ENCODE measurements around the gene B3GAT1. TPM values are rescaled to one million over a fixed set of nuclear protein-coding genes. Genes with fewer than 3 reads are reported as not detected.
A peak's percentile ranks its signal among the peaks of the same experiment; 100 is the strongest.

B3GAT1 gene
- total RNA-seq, 1 donor from 2014 or later: 0.41 TPM

DNA sequence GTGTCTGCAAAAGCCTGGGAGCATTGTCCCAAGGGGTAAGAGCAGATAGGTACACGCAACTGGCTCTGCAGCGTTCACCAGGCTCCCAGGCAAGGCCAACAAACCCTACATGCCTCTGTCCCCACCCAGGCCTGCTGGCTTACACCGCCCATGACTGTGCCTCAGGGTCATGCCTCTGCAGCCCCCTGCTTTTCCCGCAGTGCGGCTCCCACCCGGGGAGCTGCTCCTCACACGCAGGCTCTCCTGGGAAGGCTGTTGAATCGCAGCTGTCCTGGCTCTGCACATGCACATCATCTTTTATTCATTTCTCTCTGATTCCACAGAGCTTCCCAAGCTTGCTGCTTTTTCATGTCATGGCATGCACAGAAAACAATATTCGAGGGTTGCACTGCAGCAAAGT lies 29.2 kb upstream of the B3GAT1 start:
- DNase-seq: no peak

DNA sequence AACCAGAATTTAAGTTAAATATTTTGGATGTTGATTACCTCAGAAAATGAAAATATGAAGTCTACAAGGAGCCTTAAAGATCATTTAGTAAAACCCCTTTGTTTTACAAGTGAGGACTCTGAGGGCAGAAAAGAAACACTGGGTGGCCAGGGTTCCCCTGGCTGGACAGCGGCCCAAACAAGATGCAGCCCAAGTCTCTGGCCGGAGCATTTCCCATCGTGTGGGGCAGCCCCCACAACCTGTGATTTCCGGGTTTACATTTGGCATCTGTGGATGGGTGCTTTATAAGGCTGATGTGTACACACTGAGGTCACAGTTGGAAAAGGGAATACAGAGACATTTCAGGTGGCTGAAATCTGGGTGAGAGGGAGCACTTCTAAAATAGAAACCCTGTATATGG lies 28.8 kb upstream of the B3GAT1 start:
- DNase-seq: no peak

DNA sequence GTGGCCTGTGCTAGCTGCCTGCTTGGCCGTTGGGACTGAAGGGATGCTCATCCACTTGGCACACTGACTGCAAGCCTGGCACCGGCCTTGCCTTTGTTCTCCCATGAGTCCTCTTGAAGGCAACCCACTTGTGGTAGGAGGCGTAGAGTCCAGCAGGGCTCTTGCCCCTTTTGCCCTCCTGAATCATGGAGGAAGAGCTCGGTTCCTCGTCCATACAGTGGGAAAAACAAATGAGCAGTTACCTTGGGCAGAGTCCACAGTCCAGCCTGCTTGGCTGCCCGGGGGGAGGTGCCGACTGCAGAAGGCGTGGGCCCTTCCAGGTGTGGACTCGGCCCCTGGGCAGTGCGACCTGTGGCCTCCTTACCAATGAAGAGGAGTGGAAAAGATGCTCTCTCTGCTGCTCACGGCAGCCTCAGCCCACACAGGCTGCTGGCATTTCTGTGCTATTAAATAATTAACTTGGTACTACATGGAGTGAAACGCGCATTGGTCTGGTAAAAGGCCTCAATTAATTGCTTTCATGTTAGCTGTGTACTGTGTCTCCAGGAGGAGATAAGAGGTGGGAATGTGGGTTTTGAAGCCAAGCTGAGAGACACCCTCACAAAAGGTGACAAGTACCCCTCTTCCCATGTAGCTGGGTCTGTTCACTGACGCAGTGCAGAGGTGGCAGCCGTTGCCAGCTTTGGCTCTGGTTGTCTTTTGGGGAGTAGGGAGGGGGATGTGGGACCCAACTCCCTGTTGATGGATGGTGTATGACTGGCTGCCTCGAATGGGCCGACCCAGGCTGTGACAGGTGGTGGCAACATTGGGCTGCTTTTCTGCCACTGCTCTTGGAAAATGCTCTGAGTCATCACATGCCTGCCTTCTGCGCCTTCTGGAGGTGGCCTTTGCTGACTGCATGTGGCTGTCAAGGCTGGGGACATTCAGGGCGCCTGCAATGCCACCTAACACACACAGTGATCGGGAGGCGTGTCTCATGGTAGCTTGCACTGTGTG lies 26.8 kb upstream of the B3GAT1 start:
- peak; percentile 2 for DNase-seq

DNA sequence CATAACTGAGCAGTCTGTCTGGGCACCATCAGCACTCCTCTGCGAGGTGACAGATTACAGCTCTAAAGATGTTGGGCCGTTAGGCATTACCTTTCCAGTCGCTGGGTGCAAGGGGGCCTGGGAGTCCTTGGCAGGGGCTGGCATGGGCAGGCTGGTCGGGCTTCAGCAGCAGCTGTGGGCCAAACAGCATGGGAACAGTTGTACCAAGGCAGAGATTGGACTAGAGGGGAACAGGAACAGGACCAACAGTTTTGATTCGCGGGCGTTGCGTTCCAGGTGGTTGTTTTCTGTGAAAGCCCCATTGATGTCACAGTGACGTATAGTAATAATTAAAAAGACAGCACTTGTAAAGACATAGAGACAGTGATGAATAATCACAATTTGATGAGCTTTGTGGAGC lies 25.8 kb upstream of the B3GAT1 start:
- DNase-seq: no peak

DNA sequence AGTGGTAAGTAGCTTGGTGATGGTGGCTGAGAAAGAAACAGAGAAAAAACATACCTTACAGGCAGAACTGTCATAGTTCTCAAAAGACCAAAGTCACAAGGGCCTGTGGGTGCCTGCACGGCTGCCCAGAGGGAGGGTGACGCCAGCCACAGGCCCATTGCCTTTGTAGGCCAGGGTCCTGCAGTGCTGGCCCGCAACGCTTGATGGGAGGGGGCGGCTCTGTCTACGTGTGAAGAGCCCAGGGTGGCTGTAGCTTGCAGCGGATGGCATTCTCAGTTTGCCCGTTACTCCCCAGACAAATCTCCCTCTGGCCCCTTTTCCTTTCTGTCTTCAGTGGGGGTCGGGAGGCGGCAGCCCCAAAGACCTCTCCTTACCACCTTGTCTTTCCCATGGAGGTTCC lies 24.7 kb upstream of the B3GAT1 start:
- no peak for DNase-seq

DNA sequence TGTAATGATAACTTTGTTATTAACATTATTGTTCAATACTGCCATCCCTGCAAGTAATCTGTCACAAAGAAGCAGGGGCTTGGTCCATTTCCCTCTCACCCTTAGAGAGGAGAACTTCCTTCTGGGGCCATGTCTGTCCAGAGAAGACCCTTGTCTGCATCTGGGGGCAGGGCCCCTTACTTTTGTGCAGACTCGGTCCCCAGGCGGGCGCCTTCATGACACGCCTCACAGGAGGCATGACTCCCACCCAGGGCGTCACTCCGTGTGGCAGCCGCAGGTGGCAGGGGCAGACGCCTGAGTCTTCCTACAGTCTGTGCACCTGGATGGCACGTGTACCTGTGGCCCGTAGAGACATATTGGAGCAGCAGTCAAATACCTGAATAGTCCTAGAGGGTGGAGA lies 21.8 kb upstream of the B3GAT1 start:
- no peak for DNase-seq

DNA sequence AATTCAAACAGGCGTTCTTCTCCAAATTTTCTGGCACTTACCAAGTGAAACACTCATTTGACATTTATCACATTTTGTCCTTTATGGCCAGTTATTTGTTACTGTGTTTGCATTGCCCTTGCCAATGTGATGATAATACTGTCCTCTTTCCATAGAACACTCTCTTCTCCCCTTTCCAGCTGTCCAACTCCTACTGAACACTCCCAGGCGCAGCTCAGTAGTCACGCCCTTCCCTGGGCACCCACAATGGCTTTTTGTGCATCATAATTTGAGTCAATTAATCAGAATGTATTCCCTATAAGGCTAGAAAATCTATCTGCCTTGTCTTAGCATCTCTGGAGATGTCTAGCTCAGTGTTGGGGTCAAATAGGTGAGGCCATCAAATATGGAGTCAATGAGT lies 21.2 kb upstream of the B3GAT1 start:
- DNase-seq: no peak

DNA sequence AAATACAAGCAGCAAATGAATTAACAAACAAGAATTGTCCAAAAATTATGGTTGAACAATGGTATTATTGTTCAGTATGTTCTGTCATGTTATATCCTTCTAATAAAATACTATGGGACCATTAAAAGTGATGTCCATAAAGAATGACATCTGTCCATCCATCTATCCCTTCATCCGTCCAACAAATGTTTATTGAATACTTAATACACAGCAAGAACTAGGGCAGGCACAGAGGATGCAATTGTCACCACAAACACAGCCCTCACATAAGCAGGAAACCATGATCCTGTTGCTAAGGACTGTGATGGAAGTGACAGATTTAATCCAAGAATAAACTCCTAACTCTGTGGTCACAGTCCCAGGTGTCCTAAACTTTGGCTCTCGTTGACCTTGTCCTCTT lies 20.7 kb upstream of the B3GAT1 start:
- DNase-seq: no peak

DNA sequence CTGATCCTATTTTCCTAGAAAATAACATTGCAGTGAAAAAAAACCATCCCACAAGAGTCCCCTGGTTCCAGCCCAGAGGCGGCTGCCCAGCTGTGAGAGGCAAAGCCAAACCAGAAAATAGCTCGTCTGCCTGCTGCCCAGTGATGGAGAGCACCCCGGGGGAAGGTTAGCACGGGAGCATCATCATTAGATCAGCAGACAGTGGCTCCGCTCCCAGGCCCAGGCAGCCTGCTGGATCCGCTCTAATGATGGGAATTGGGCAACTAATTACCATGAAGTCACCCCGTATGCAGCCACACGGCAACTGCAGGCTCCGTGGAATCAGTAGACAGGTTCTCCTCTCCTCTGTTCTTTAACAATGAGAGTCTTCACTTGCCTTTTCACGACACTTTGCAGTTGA lies 17.1 kb upstream of the B3GAT1 start:
- DNase-seq: no peak

DNA sequence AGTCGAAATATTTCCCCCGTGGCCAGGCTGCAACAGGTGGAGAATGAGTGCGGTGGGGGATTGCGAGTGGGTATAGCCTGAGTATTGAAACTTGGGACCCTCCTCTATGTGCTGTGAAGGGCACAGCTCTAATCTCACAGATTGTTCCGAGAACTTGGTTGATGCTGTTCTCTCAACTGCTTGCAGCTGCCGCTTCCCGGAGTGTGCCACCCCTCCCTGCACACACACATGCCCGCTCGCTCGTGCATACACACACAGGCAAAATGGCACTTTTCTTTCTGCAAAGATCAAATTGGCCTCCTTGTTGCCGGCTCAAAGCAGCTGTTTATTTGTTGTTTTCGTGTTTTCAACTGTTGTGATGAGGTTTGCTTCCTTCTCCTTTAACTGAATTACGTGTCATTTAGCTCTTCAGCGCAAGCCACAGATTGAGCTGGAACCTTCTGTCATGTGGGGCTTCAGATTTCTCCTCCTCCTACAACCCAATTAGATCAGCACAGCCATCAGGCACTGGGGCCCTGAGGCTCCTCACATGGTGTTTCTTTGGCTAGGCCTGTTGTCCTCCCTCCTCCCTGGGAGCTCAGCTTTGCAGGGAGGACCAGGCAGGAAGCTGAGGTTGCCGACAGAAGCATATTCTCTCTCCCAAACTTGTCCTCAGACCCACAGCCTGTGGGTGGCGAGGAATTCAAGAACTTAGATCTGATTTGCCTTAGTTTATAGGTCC lies 13.9 kb upstream of the B3GAT1 start:
- peak; percentile 14 for DNase-seq

DNA sequence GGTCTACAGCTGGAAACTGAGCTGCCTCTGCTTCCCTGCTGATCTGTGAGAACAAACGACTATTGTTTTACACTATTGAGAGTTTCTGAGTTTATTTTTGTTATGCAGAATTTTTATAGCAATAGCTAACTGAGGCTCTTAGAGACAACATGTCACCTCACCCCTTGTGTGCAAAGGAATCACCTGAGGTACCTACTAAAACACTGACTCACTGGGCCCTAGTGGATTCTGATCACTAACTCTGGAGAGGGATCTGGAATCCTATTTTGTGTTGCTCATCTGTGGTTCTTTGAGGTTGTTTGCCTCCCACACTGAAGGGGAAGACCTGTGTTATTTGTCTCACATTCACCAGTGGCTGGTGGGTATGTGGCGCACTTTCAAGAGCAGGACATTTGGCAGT lies 13.4 kb upstream of the B3GAT1 start:
- no peak for DNase-seq

DNA sequence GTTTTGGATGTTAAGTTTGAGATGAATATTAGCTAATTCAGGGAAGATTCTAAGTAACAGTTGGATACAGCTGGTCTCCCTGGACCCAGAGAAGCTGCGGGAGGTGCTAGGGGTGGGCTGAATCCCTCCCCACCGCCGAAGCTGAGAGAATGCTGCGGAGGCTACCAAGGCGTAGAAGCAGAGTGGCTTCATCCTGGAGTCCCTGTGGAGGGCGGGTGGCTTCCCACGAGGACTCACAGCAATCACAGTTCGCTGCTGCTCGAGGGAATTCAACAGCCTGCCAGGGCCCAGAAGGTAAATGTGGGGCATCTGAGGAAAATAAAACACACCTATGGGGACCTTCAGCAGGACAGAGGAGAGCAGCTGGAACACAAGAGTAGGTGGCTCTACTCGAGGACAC lies 11.1 kb upstream of the B3GAT1 start:
- DNase-seq: no peak

DNA sequence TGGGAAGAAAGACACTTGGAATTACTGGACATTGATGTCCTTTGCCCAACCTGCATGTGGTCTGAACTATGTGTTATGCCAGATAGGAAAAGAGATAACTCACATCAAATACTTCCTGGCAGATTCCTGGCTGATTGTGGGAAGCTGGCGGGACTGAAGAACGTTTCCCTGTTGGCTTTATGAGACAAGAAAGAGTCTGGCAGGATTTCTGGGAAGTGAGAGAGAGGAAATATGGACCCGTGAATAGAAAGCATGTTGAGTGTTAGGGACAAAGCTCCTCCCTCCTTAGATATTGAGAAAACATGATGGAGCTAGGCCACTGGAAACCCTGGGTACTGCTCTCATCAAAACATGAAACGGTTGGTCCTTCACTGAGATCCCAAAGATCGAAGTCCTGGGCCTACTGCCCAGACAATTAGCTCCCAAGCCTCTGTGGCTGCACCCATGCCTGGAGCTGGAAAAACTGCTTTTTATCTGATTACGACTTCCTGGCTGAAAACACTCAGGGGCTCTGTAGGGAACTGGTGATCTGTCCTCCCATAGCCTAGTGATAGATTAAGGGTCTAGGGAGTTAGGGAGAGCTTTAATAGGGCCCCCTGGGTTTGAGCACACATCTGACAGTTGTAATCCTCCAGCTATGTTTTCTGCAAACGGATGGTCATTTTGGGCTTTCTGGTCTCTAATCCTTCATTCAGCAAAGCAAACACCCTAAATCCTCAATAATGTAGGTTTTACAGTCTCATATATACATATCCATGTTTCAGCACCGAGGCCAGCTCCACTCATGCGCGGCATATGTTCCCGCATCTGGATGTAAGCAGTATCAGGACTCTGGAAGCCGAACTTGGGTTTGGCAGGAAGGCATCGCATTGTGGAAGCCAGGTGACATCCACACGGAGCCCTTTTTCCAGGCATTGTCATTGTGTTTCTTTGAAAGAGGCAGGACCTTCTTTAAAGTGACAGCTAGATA lies 6.1 kb upstream of the B3GAT1 start:
- peak; percentile 84 for DNase-seq

DNA sequence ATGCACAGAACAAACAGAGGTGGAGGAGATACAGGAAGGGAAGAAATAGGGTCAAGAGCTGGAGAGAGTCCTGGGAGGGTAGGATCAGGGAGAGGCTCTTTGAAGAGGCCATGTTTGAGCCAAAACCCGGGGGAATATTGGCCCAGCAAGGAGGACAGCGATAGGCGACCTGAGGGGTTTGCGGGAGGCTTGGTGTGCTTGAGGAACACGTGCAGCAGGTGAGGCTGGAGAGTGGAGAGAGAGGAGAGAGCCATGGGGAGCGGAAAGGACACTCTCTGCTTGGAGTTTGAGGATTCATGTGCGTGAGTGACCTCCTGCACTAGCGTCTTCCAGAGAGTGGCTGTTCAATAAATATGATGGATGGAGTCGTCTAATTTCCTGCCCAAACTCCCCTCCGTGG lies 4.7 kb upstream of the B3GAT1 start:
- DNase-seq: no peak

DNA sequence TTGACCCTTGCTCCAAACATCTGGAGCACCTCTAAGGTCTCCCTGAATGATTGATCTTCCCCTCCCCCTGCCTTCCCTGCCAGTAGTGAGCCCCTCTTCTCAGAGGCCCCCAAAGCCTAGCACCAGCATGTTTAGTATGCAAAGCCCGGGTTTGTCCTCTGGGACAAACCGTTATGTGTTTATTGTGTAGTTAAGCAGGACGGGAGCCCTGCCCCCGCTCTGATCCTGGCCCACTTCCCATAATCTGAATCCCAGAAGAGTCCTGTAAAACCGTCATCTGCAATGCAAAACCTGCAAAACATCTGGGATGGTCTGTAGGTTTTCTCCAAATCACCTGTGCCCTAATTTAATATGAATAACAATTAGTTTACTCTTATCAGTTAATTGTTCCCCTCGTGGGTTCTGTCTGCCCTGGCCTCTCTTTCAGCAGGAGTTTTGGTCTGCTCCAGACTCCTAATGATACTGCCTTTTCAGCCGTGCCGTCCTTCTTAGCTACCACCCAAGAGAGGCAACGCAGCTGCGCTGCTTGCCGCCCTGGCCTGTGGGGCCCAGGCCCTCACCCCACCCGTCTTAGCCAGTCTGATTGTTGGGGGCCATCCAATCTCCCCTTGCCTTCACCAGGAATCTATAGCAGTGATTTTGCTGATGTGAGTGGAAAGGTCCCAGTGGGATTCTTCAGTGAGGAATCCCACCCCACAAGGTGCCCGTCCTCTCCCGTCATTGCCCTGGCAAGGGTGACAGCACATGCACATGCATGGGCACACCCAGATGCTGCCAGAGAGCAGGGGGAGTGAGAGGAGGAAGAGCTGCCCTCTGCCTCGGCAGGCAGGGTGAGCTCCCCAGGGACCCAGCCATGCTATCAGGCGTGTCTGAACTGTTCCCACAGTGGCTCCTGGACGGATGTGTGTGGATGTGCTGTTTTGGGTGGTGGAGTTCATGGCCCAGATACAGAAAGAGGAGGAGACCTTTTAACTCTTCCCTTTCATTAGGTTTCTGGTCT lies 3.0 kb upstream of the B3GAT1 start:
- no peak for DNase-seq

DNA sequence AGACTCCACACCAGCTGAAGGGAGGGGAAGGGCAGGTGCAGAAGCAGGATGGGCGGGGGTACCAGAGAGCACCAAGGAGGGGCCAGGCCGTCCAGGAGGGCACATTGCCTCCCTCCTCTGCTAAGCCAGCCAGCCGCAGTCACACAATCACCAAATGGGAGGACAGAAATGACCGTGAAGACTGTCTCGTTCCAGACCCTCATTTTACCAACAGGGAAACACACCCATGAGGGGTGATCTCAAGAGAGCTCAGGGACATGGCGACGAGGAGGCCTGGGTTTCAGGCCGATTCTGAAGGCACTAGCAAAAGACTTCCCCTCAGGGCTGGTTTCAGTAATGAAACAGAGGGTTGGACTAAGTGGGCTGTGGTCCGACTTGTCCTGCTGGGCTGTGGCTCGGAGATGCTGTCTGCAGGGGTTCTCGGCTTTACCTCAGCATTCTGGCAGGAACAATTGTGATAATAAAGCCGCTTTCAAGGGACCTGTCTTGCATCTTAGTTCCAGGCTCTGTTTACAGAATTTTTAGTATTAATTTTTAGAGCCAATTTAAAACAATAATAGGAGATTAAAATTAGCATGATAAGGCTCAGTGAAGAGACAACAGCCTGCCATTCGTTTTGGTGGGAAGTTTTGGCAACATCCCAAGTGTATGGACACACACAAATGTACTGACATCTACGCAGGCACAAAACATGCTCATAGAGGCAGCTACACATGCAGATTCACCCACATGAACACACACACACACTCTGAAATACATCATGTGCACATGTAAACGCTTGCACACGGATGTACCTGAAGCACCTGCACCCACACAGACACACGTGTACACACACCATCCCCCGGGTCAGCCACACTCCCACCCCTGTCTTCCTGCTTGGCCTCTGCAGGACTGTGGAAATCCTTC lies 2.0 kb upstream of the B3GAT1 start:
- no peak for DNase-seq

DNA sequence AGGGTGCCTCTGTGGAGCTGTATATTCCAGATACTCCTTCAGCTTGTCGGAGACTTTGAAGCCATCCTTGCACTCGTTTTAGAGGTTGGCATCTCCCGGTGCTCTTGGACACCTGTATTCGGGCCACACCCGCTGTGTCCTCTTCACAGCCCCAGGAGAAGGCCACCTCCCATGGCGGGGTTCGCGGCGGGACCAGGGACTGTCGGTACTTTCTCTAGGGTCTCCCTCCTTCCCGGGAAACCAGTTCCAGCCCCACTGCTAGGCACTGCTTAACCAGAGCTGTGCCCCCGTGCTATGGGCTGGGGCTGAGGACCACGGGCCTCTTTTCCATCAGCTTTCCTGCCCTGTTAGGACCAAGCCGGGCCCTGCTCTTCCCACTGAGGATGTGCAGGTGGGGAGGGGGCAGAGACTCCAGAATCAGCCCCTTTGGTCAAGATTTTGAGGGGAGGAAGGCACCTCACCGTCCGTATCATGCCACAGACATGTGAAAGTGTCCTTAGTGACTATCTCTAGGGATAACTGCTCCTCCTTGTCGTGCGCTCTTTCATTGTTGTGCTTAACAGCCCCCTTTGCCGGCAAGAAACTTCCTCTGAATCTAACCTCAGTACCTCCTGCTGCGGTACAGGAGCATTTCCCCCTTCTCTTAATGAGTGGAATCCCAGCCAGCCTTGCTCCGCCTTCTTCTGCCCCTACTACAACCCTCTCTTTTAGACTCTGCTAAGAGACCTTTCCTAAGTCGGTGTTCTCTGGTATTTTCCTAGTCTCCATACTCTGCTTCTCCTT lies 1.2 kb upstream of the B3GAT1 start:
- DNase-seq: no peak

DNA sequence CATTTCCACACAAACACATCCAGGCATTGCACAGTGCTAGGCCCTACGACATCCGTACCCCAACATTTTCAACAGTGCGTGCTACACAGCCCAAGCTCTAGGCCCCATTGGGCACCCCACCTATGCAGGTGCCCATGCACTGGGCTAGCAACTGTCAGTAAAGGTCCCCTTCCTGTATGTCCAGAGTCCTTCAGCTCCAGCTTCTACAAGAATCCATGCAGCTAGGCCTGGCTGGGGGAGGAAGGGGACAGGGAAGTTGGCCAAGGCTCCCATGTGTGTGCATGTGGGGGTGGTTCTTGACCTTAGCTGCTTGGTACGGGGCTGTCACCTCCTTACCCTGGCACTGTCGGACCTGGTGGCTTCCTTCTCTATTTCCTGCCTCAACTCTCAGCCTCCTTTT lies 1.3 kb downstream of the B3GAT1 start:
- DNase-seq: no peak
